ENCODE measurements around the gene USH1G. TPM values are rescaled to one million over a fixed set of nuclear protein-coding genes. Genes with fewer than 3 reads are reported as not detected.

USH1G gene
- total and polyA plus RNA-seq, 9 donors: 0.02 to 0.53 (median 0.07) TPM; not detected in 5

- Histone ChIP-seq H3K4me1 (ENCODE audit: control insufficient read depth, insufficient read depth, low read length) (no peaks in the 10 kb centered on the region), H3K27ac (ENCODE audit: low read length) (no peak overlapping the region), H3K4me3 (ENCODE audit: low read length) (no peak overlapping the region), H3K36me3 (ENCODE audit: control insufficient read depth, insufficient read depth, low read length) (no peaks in the 10 kb centered on the region), H3K9me3 (replicated peaks; ENCODE audit: control insufficient read depth, low read depth, low read length) (no peaks in the 10 kb centered on the region), H3K27me3 (ENCODE audit: control insufficient read depth, insufficient read depth, low read length) (peaks cover 37% of the 10 kb centered on the region)
- 76% methylated on average over 2 of the region's 6 CpGs for WGBS (ENCODE audit: insufficient coverage)
- DNase-seq: no peak
Measured at GRCh38 chr17:74903671-74904070, 19.4 kb downstream of the USH1G start.

GRCh38 chr17:74903034-74903433 is 20.0 kb downstream of the USH1G start:
- Histone ChIP-seq H3K27ac (ENCODE audit: low read length) (no peak overlapping the region), H3K4me1 (ENCODE audit: control insufficient read depth, insufficient read depth, low read length) (no peaks in the 10 kb centered on the region), H3K4me3 (ENCODE audit: low read length) (no peak overlapping the region), H3K36me3 (ENCODE audit: control insufficient read depth, insufficient read depth, low read length) (no peaks in the 10 kb centered on the region), H3K9me3 (replicated peaks; ENCODE audit: control insufficient read depth, low read depth, low read length) (no peaks in the 10 kb centered on the region), H3K27me3 (ENCODE audit: control insufficient read depth, insufficient read depth, low read length) (peaks cover 40% of the 10 kb centered on the region)
- no peak for DNase-seq
- WGBS (ENCODE audit: insufficient coverage): 91% methylated on average over 4 of the region's 9 CpGs

- DNase-seq: no peak
- Histone ChIP-seq H3K4me1 (ENCODE audit: control insufficient read depth, insufficient read depth, low read length) (no peaks in the 10 kb centered on the region), H3K27ac (ENCODE audit: low read length) (no peak overlapping the region), H3K36me3 (ENCODE audit: control insufficient read depth, insufficient read depth, low read length) (no peaks in the 10 kb centered on the region), H3K27me3 (ENCODE audit: control insufficient read depth, insufficient read depth, low read length) (peaks cover 44% of the 10 kb centered on the region), H3K9me3 (replicated peaks; ENCODE audit: control insufficient read depth, low read depth, low read length) (no peaks in the 10 kb centered on the region), H3K4me3 (ENCODE audit: low read length) (no peak overlapping the region)
- 67% methylated on average over 8 of the region's 14 CpGs for WGBS (ENCODE audit: insufficient coverage)
Measured at GRCh38 chr17:74901353-74902135, 21.5 kb downstream of the USH1G start.

- Histone ChIP-seq H3K27me3 (ENCODE audit: control insufficient read depth, insufficient read depth, low read length) (peaks cover 57% of the 10 kb centered on the region), H3K36me3 (ENCODE audit: control insufficient read depth, insufficient read depth, low read length) (no peaks in the 10 kb centered on the region), H3K9me3 (replicated peaks; ENCODE audit: control insufficient read depth, low read depth, low read length) (no peaks in the 10 kb centered on the region), H3K4me3 (ENCODE audit: low read length) (no peak overlapping the region), H3K4me1 (ENCODE audit: control insufficient read depth, insufficient read depth, low read length) (no peaks in the 10 kb centered on the region), H3K27ac (ENCODE audit: low read length) (no peak overlapping the region)
- whole genome bisulfite sequencing (ENCODE audit: insufficient coverage): 84% methylated on average over 5 of the region's 8 CpGs
- no peak for DNase-seq
Measured at GRCh38 chr17:74900208-74900607, 22.8 kb downstream of the USH1G start.

GRCh38 chr17:74898376-74898946 is 24.6 kb downstream of the USH1G start:
- Histone ChIP-seq H3K27ac (ENCODE audit: low read length) (no peak overlapping the region), H3K9me3 (replicated peaks; ENCODE audit: control insufficient read depth, low read depth, low read length) (no peaks in the 10 kb centered on the region), H3K4me3 (ENCODE audit: low read length) (no peak overlapping the region), H3K27me3 (ENCODE audit: control insufficient read depth, insufficient read depth, low read length) (peaks cover 63% of the 10 kb centered on the region), H3K4me1 (ENCODE audit: control insufficient read depth, insufficient read depth, low read length) (no peaks in the 10 kb centered on the region), H3K36me3 (ENCODE audit: control insufficient read depth, insufficient read depth, low read length) (no peaks in the 10 kb centered on the region)
- WGBS (ENCODE audit: insufficient coverage): 81% methylated on average over 6 of the region's 11 CpGs
- no peak for DNase-seq

GRCh38 chr17:74893936-74894671 is 29.0 kb downstream of the USH1G start:
- no peaks in the 10 kb centered on the region for H3K4me1 ChIP-seq (ENCODE audit: control insufficient read depth, insufficient read depth, low read length)

GRCh38 chr17:74892974-74893911 is 29.8 kb downstream of the USH1G start, which contains the start of gene FADS6:
FADS6 (minus strand) TSS chr17:74893633; CDS start chr17:74893595, 38 bp downstream.
- Histone ChIP-seq H3K4me3 (ENCODE audit: low read length) (no peak within 1 kb of the TSS), H3K27ac (ENCODE audit: low read length) (no peak within 1 kb of the TSS), H3K4me1 (ENCODE audit: control insufficient read depth, insufficient read depth, low read length) (no peaks in the 10 kb centered on the region), H3K9me3 (replicated peaks; ENCODE audit: control insufficient read depth, low read depth, low read length) (no peaks in the 10 kb centered on the region), H3K36me3 (ENCODE audit: control insufficient read depth, insufficient read depth, low read length) (no peaks in the 10 kb centered on the region), H3K27me3 (ENCODE audit: control insufficient read depth, insufficient read depth, low read length) (peaks cover 78% of the 10 kb centered on the region)
- 2% methylated on average over 84 of the region's 86 CpGs for WGBS (ENCODE audit: insufficient coverage)
- DNase-seq: no peak

More at GRCh38 chr17:74893936-74894671, 29.0 kb downstream of the USH1G start:
- Histone ChIP-seq H3K36me3 (ENCODE audit: control insufficient read depth, insufficient read depth, low read length) (no peaks in the 10 kb centered on the region), H3K27ac (ENCODE audit: low read length) (no peak overlapping the region), H3K27me3 (ENCODE audit: control insufficient read depth, insufficient read depth, low read length) (peaks cover 74% of the 10 kb centered on the region), H3K4me3 (ENCODE audit: low read length) (no peak overlapping the region), H3K9me3 (replicated peaks; ENCODE audit: control insufficient read depth, low read depth, low read length) (no peaks in the 10 kb centered on the region)
- WGBS (ENCODE audit: insufficient coverage): 21% methylated on average over 19 of the region's 22 CpGs
- no peak for DNase-seq

- Histone ChIP-seq H3K4me1 (ENCODE audit: control insufficient read depth, insufficient read depth, low read length) (no peaks in the 10 kb centered on the region), H3K9me3 (replicated peaks; ENCODE audit: control insufficient read depth, low read depth, low read length) (no peaks in the 10 kb centered on the region), H3K36me3 (ENCODE audit: control insufficient read depth, insufficient read depth, low read length) (no peaks in the 10 kb centered on the region), H3K27ac (ENCODE audit: low read length) (no peak overlapping the region), H3K4me3 (ENCODE audit: low read length) (no peak overlapping the region), H3K27me3 (ENCODE audit: control insufficient read depth, insufficient read depth, low read length) (peaks cover 75% of the 10 kb centered on the region)
- no peak for DNase-seq
- WGBS (ENCODE audit: insufficient coverage): 59% methylated on average over 15 of the region's 20 CpGs
Measured at GRCh38 chr17:74892013-74892841, 30.8 kb downstream of the USH1G start.

GRCh38 chr17:74890554-74890953 is 32.5 kb downstream of the USH1G start:
- WGBS (ENCODE audit: insufficient coverage): 80% methylated on average over 6 of the region's 7 CpGs
- no peak overlapping the region for H3K27ac ChIP-seq (ENCODE audit: low read length)
- peaks cover 64% of the 10 kb centered on the region for H3K27me3 ChIP-seq (ENCODE audit: control insufficient read depth, insufficient read depth, low read length)

More at GRCh38 chr17:74890554-74890953, 32.5 kb downstream of the USH1G start:
- H3K9me3 ChIP-seq (replicated peaks; ENCODE audit: control insufficient read depth, low read depth, low read length): no peaks in the 10 kb centered on the region
- H3K4me1 ChIP-seq (ENCODE audit: control insufficient read depth, insufficient read depth, low read length): no peaks in the 10 kb centered on the region
- no peak overlapping the region for H3K4me3 ChIP-seq (ENCODE audit: low read length)
- no peak for DNase-seq
- H3K36me3 ChIP-seq (ENCODE audit: control insufficient read depth, insufficient read depth, low read length): no peaks in the 10 kb centered on the region
